Heart right ventricle (tissue), 16 donors: ENCODE measurements around the gene ZNF17. TPM values are rescaled to one million over a fixed set of nuclear protein-coding genes. Genes with fewer than 3 reads are reported as not detected.

ENCODE experiments used
- ATAC-seq, 8 donors: fragments of 200-7000 bp; cut with Tn5 transposase; one replicate each; pipeline ENCODE4 v1.9.1; 2020; ENCODE audit warnings: mild to moderate bottlenecking in 8 of 8, moderate library complexity in 8 of 8, moderate number of reproducible peaks in 1 of 8
- DNase-seq, 2 donors: peaks; one replicate each; pipeline ENCODE4 v3.0.0-alpha.2; 2020
- H3K27ac ChIP-seq, 10 donors: fragments of 200-600 bp; sonication (generic) in 2 of 10; one replicate each; pipeline versions ENCODE4 v1.5.0 to v1.8.0; 2020 to 2022; ENCODE audit warnings: mild to moderate bottlenecking in 3 of 10
- H3K27me3 ChIP-seq, 7 donors: fragments of 200-600 bp; one replicate each; pipeline ENCODE4 v1.8.0; 2021 to 2022; ENCODE audit warnings: mild to moderate bottlenecking in 2 of 7
- H3K36me3 ChIP-seq, 9 donors: fragments of 200-600 bp; sonication (generic) in 1 of 9; one replicate each; pipeline versions ENCODE4 v1.5.0 to v1.8.0; 2020 to 2022; ENCODE audit warnings: mild to moderate bottlenecking in 2 of 9
- H3K4me1 ChIP-seq, 9 donors: fragments of 200-600 bp; sonication (generic) in 1 of 9; one replicate each; pipeline versions ENCODE4 v1.5.0 to v1.8.0; 2020 to 2022; ENCODE audit warnings: mild to moderate bottlenecking in 4 of 9
- H3K4me3 ChIP-seq, 10 donors: fragments of 200-600 bp; sonication (generic) in 2 of 10; one replicate each; pipeline versions ENCODE4 v1.5.0 to v1.8.0; 2020 to 2022; ENCODE audit warnings: mild to moderate bottlenecking in 7 of 10, moderate library complexity in 2 of 10
- H3K9me3 ChIP-seq, 11 donors: fragments of 200-600 bp in 10 of 11; sonication (generic) in 2 of 11; one replicate each; pipeline versions ENCODE4 v1.5.0 to v1.8.0; 2013 to 2022; ENCODE audit warnings: mild to moderate bottlenecking in 2 of 11, control low read depth in 1 of 11, moderate library complexity in 1 of 11
- CTCF ChIP-seq, 9 donors: fragments of 200-600 bp; sonication (generic) in 2 of 9; IDR thresholded peaks; one replicate each; pipeline versions ENCODE4 v1.5.0 to v1.8.0; 2021 to 2022; ENCODE audit warnings: antibody characterized with exemption in 9 of 9, mild to moderate bottlenecking in 5 of 9, moderate library complexity in 1 of 9
- WGBS, 2 donors: extraction: QIAGEN DNeasy Blood & Tissue Kit; methylation state at CpG; one replicate each; pipeline ENCODE4 v1.1.7; 2013; ENCODE audit warnings: inconsistent platforms in 1 of 2; 5-methylcytosine and 5-hydroxymethylcytosine counted together
- intact Hi-C, 10 donors: fragments of 100-400 bp; cut with DNase I; formaldehyde crosslinking; loops; one replicate each; pipeline versions ENCODE4 v1.11.1 to v1.14.2; 2022
- polyA plus RNA-seq, 2 donors: library from polyadenylated mRNA; stranded (reverse); fragments of 200-250 nt; gene quantifications; one replicate each; pipeline ENCODE4 v1.2.3, GENCODE V29; 2013
- total RNA-seq, 10 donors: library from RNA; stranded (reverse); fragmentation: NEBNext Ultra II Directional in 3 of 10; extraction: Animal tissue kit (Norgen Biotek cat#: 25700) in 3 of 10; gene quantifications; one replicate each; pipeline versions ENCODE4 v1.2.1 to v1.2.4, GENCODE V29; 2021 to 2023
- donor health status: Arrhythmogenic right ventricular cardiomyopathy.
- donor health status: ischemic (EF 13 %, LVEDD 7.1; RV severe dilation, severe dysfunction).
- donor health status: healthy with polysubstance abuse.
- donor health status: DM: no; HTN: yes; CAD: no.
- donor health status: DM: no; HTN: no; CAD: no.
- donor health status: ischemic (EF 25% LVEDD 6.9; RV normal size, moderate dysfunction).
- donor health status: ischemic (EF 25% LVEDD 5.7; RV mildly dilated, moderate dysfunction).
- donor health status: healthy.
- donor health status: DM: yes; HTN: yes; CAD: no.
- donor health status: Ischemic cardiomyopathy.
- donor health status: ischemic (EF 35%, LVEDD 5.7; RV mildly dilated, moderate dysfunction).
- donor health status: nonischemic (EF 11% LVEDD 7.7; RV severe dilation, severe dysfunction).
- donor health status: DM: yes; HTN: yes; CAD: no.
- donor health status: PGD.
- donor health status: ischemic (EF 29% LVEDD 5.4; RV normal size, mild dysfunction).
- donor health status: nonischemic (EF 23%, LVEDD 6.1; RV moderate dilation, normal function).

Gene ZNF17
- total and polyA plus RNA-seq, 12 donors = 3.4 to 11.6 (median 9.5) TPM

GRCh38 chr19:57377498-57378146 lies 33.3 kb upstream of the ZNF17 start:
- DNase-seq (no peak), ATAC-seq (no peak)
- Histone ChIP-seq H3K27me3 (no peaks in the 10 kb centered on the region), H3K4me1 (no peaks in the 10 kb centered on the region), H3K27ac (no peak overlapping the region), H3K9me3 (peaks cover 0 to 88% (median 23%) of the 10 kb centered on the region in 11 donors), H3K36me3 (peaks cover 4 to 68% (median 49%) of the 10 kb centered on the region in 9 donors), H3K4me3 (no peak overlapping the region)
- intact Hi-C loops = no loop called here
- 96 to 99% methylated on average over 3 of the region's 3 CpGs for WGBS, 2 donors
- no peak for TF ChIP-seq CTCF (IDR thresholded peaks at IDR 0.05)

DNA sequence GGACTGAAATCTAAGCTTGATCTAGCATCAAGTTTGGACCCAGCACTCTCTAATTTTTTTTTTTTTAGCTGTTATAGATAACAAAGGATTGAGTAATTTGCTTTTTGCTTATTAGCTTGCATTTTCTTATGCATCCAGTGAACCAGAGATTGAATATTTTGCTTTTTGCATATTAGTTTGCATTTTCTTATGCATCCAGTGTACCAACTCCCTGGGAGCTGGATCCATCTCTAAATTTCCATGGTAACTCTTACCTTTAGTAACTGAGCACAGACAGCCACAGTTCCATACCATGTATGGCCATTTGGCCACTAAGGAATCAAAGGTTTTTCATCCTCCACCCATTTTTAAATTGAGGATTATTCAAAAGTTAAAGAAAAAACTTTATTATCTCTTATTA lies 30.0 kb upstream of the ZNF17 start:
- ATAC-seq = no peak
- intact Hi-C loops = no loop called here
- no peak for TF ChIP-seq CTCF (IDR thresholded peaks at IDR 0.05)
- Histone ChIP-seq H3K36me3 (peaks cover 4 to 35% (median 25%) of the 10 kb centered on the region in 9 donors), H3K9me3 (peaks cover 0 to 69% (median 20%) of the 10 kb centered on the region in 11 donors), H3K27ac (no peak overlapping the region), H3K4me3 (no peak overlapping the region), H3K4me1 (no peaks in the 10 kb centered on the region), H3K27me3 (no peaks in the 10 kb centered on the region)
- no peak for DNase-seq

DNA sequence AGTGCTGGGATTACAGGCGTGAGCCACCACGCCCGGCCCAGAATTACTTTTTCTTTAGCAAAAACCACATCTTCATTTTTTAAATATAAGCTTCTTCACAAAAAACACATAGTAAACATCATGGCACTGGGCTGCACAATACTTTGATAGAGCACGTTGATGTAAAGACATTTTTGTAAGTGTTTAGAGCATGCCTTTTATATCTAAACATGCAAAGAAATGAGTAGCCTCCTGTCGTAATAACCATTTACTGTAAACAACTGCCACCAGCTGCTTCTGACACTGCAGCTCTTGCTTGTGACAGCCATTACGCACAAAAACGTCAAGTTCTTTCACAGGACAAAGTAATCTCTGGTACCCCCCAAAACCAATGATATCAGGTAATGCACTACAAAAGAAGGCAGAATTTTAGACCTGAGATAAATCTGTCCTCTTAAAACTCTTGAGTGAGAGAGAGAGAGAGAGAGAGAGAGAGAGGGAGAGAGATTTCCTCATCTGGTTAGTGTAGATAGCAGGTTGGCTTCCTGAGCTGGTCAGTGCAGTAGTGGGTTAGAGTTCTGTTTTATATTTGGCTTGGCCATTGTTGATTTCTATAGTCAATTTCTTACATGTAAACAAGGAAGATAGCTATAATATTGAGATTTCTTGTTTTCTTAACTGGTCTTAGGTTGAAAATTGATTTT lies 28.0 kb upstream of the ZNF17 start:
- peaks cover 0 to 49% (median 5%) of the 10 kb centered on the region in 11 donors for H3K9me3 ChIP-seq

More for the DNA sequence above, 28.0 kb upstream of the ZNF17 start:
- intact Hi-C loops = no loop called here
- Histone ChIP-seq H3K4me3 (no peak overlapping the region), H3K36me3 (peaks cover 0 to 15% (median 6%) of the 10 kb centered on the region in 9 donors), H3K27ac (no peak overlapping the region), H3K4me1 (no peaks in the 10 kb centered on the region), H3K27me3 (no peaks in the 10 kb centered on the region)
- TF ChIP-seq CTCF (IDR thresholded peaks at IDR 0.05) = no peak
- WGBS, 2 donors = 83 to 86% methylated on average over 7 of the region's 7 CpGs
- no peak for ATAC-seq
- no peak for DNase-seq
